SW480 (cell line): Measurements from ENCODE around the gene ZDHHC11.
"Not testable (repeated sequence)": the region's sequence is repeated elsewhere in the genome, so short reads cannot be mapped to it uniquely, and the experiment has no call there.

Experiments used
- DNase-seq: peaks from one replicate; pipeline ENCODE4 v3.0.0-alpha.2; 2016; ENCODE audit warnings: low spot score

ZDHHC11 gene

GRCh38 chr5:759781-760362 is 90.9 kb downstream of the ZDHHC11 start:
- no peak for DNase-seq

DNA sequence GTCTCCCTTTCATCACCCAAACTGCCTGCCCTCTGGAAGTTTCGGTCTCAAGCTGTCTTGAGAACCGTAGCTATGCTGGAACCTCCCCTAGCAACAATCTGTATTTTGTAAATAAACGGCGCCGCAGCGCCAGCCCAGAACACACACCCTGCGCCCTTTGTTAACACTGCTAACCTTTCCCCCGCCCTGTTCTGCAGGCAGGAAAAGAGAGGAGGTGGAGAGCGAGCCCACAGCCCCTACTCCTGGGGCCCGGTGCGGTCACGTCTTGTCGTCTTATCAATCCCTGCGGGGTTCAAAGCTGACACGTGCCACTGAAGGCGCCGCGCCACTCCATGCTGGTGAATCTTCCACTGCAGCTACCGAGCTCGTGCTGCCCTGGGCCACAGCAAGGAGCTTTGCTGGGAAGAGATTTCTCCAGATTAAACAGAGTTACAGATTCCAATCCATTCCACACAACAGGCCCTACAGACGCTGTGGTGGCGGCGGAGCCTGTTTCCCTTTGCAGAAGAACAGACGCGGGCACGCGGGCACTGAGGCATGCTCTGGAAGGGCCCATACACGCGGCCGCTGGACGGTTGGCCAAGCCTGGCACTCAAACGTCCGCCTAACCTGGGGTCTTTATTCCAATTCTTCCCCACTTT is 91.6 kb downstream of the ZDHHC11 start:
- no peak for DNase-seq

DNA sequence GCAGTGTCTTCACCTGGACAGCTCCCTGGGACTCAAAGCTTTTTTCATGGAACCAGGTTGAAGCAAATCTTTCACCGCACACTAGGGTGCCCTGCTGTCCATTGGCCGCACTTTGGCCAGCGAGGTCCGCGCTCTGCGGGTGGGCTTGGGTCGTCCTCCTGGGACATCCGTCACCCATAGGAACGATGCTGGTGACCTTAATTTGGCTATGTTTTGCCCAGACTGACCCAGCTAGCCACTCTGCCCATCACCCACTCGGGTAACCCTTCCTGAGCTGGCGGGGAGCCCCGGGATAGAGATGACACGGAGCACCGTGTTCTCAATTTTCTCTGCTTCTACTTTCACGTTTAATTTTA is 92.1 kb downstream of the ZDHHC11 start:
- no peak for DNase-seq

DNA sequence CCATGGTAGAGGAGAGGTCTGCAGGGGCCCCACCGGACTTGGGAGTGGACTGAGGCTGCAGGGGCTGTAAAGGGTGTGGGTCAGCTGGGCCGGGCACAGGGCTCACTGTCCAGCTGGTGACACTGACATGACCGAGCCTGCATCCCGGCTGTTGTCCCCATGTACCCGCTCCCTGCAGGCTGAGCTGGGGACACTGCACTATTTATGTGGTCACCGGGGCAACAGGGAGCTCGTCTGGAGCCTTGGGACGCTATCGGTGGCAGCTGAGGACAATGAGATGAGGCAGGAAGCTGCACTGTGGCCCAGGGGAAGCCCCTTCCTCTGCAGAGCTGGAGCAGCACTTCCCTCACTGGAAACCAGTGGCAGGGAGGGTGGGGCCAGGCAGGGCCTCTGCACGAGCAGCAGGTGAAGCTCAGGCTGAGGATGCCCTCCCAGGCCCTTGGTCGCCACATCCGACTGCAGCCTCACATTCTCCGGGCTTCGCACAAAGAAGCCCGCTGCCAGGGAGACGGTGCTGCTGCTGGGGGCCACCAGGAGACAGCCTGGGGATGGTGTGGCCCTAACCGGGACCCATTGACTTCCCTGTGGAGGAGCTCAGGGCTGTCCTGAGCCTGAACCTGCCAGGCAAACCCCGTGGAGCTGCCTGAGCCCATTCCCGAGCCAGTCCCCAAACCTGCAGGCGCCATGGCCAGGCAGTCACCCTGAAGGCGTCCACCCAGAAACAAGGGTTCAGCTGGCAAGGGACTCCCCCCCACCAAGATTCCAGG is 92.7 kb downstream of the ZDHHC11 start:
- DNase-seq: no peak

GRCh38 chr5:757346-757930 is 93.3 kb downstream of the ZDHHC11 start:
- DNase-seq: no peak

- DNase-seq: no peak
These were observed 93.9 kb downstream of the ZDHHC11 start for GRCh38 chr5:756865-757345.

GRCh38 chr5:756171-756570 is 94.6 kb downstream of the ZDHHC11 start:
- no peak for DNase-seq

- DNase-seq: not testable (repeated sequence)
These were observed 96.6 kb downstream of the ZDHHC11 start for GRCh38 chr5:754143-754632.

DNA sequence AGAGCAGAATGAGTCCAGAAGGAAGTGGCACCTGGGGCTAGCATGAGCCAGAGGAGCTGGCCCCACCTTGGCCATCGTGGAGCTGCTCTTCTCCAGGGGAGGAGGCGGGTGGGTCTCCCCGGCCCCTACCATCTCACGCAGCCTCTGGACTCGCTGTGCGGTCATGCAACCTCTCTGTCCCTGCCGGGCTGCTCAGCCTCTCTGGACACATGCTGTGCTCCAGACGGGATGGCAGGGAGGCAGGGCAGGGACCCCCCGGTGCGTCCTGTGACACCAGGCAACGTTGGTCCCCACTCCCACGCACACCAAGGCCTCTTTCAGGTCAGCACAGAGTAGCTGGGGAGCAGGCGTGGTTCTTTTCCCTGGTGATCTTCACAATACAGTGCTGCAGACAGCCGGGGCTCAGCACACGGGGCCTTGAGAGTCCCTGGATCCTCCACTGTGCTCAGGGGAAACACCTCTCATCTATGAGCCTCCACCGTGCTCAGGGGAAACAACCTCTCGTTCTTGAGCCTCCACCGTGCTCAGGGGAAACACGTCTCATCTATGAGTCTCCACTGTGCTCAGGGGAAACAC is 97.1 kb downstream of the ZDHHC11 start:
- not testable (repeated sequence) for DNase-seq

DNA sequence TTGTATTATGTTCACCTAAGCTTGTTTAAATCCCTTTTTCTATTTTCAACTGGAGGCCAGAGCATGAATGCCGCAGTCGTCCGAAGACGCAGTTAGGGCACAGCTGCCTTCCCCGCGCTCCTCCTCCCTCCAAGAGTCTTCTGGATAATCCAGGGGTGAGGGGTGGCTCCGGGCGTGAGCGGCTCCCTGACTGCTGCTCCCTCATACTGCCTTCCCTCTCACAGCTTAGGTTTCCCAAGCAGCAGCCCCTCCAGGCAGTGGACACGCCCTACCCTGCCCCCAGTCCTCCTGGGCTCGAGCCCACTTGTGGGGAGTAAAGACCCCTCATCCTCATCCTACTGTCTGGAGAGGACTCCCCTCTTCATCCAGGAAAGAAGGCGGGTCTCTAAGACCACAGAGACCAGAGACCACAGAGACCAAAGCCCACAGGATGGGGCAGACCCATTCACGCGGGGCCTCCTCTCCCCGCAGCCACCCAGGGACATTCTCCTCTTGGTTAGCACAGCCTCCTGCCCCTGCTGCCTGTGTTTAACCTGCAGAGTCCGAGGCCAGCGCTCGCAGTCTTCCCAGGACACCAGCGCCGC is 98.2 kb downstream of the ZDHHC11 start:
- not testable (repeated sequence) for DNase-seq

GRCh38 chr5:751992-752391 is 98.8 kb downstream of the ZDHHC11 start:
- DNase-seq: not testable (repeated sequence)

DNA sequence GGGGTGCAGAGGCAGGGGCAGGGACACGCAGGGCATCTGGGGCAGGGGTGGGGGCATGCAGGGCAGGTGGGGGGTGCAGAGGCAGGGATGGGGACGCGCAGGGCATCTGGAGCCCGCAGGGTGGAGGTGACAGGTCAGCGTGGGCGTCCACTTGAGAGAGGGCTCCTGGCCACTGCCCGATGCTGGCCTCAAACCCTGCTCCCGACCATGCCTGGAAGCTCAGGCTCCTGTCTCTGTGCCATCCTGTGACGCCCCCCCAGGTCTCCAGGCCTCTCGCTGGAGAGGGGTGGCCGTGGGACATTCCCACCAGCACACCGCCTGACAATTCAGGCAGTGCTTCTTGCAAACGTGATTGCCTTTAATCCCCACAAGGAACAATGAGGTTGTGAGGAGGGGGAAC is 99.3 kb downstream of the ZDHHC11 start:
- no peak for DNase-seq

- DNase-seq: not testable (repeated sequence)
These were observed 100.6 kb downstream of the ZDHHC11 start for GRCh38 chr5:750226-750625.

DNA sequence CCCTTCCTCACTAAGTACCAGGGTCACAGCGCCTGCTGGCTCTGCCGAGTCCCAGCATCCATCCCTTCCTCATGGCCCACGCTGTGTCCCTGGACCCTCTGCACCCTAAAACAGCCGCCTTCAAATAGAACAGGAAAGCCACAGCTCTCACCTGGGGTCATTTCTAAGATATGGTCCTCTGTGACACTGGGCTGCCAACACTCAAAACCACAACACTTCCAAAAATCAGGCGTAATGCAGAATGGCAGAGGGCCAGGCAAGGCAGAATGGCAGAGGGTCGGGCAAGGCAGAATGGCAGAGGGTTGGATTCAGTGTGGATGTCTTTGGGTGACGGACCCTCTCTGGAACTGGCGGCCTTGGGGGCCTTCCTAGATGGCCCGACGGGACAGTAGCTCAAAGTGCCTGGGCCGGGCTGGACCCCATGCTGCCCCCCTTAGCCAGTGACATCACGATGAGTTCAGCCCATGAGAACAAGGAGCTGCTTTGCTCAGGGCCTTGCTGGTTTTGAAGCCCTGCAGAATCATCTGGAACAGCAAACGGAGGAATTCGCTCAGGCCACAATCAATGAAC is 101.6 kb downstream of the ZDHHC11 start:
- no peak for DNase-seq

- not testable (repeated sequence) for DNase-seq
These were observed 102.5 kb downstream of the ZDHHC11 start for GRCh38 chr5:748011-748980.

- DNase-seq: not testable (repeated sequence)
These were observed 103.4 kb downstream of the ZDHHC11 start for GRCh38 chr5:747303-747844.

DNA sequence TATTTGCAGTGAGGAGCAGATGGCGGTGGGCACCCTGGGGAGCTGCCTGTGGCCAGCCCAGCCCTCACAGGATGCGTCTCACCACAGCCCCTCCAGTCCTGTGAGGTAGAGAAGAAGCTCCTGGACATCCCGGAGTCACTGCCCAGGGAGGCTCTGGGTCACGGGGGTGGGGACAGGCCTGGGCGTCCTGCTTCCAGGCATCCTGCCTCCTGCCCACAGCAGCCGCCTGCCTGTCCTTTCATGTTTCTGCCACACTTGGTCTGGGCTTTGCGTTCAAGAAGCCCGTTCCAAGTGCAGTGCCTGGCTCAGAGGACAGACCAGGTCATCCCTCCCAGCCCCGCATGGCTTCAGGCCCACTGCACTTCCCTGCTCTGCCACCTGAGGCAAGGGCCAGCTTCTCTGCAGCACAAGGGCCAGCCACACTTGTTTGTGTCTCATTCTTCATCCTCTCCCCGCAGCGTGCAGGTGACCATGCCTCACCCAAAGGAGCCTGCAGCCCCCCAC is 104.5 kb downstream of the ZDHHC11 start:
- DNase-seq: no peak
